Stimulated activated CD8-positive, alpha-beta memory T cell treated with anti-CD3 and anti-CD28 coated beads, Interleukin-15, amount 100 ng/mL, for 48 hours (primary cell): ENCODE measurements around the gene NAPSA.
"Not testable (repeated sequence)": the region's sequence is repeated elsewhere in the genome, so short reads cannot be mapped to it uniquely, and the experiment has no call there.

Experiments
- DNase-seq, 2 donors: peaks; one replicate each; pipeline ENCODE4 v3.0.0-alpha.2; 2020; ENCODE audit warnings: low read depth in 2 of 2

NAPSA gene

DNA sequence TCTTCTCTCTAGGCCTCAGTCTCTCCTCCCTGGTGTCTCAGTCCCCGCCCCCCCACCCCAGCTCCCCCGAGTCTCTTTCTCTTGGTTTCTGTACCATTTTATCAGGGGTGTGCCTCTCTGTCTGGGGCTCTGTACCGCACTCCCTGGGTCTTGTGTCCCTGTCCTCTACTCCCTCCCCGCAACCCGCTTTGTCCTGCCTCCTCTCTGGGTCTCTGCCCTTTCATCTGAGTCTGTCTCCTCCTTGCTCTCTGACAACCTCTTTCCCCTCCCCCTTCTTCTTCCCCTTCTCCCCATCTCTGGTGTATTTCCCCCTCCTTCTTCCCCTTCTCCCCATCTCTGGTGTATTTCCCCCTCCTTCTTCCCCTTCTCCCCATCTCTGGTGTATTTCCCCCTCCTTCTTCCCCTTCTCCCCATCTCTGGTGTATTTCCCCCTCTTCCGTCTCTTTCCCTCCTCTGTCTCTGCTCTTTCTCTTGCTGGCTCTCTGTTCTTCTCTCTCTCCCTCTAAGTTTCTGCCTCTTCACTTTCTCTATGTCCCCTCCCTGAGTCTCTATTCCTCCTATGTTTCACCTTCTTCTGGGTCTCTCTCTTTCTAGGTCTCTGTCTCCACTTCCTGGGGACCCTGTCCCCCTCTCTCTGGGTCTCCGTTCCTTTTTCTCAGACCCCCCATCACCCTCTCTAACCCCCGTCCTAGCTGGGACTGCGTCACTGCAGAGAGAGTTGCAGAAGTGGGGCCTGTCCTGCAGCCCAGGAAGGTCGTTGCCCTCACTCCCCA lies 34.0 kb downstream of the NAPSA start:
- DNase-seq, result no peak

DNA sequence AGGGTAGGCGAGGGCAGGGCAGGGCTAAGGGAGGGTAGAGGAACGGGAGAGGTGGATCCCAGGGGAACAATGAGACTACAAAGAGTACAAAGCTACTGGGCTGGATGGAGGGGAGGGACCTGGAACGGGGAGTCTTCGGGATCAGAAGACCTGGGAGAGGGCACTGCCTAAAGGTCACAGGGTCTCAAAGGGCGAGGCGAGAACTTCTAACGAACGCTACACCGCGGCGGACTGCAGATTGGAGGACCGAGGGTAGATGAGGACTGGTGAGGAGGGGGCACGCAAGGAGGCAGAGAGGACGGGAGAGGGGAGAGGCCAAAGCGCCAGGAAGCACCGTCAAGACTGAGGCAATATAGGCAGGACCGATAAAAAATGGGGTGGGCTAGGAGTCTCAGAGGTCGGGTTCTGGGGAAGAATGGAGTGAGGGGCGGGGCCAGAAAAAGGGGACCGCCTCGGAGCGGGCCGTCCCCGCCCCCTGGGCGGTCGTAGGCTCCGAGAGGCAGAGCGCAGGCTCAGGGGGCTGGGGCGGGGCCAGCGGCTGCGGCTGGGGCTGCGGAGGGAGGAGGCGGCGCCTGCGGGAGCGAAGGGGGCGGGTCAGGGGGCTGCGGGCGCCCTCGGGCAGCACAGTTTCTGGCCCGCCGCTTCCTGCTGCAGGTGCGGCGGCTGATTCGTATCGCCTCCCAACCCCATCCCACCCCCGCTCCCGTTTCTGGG lies 34.9 kb downstream of the NAPSA start:
- peak; percentile 81 to 88 for DNase-seq

DNA sequence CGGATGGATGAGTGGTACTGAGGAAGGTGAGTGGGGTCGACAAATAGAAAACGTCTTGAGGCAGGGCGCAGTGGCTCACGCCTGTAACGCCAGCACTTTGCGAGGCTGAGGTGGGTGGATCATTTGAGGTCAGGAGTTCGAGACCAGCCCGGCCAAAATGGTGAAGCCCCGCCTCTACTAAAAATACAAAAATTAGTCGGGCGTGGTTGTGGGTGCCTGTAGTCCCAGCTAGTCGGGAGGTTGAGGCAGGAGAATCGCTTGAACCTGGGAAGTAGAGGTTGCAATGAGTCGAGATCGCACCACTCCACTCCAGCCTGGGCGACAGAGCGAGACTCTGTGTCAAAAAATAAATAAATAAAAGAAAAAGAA lies 35.5 kb downstream of the NAPSA start:
- DNase-seq, result not testable (repeated sequence)

GRCh38 chr19:50329146-50329925 lies 36.1 kb downstream of the NAPSA start, which contains the start of gene KCNC3:
Gene KCNC3, minus strand, starts transcription at chr19:50329377. Its CDS starts 295 bp downstream, at chr19:50329082.
- peak; percentile 82 to 98 for DNase-seq

- DNase-seq, result no peak
These were observed 36.6 kb downstream of the NAPSA start for GRCh38 chr19:50328873-50329145.

DNA sequence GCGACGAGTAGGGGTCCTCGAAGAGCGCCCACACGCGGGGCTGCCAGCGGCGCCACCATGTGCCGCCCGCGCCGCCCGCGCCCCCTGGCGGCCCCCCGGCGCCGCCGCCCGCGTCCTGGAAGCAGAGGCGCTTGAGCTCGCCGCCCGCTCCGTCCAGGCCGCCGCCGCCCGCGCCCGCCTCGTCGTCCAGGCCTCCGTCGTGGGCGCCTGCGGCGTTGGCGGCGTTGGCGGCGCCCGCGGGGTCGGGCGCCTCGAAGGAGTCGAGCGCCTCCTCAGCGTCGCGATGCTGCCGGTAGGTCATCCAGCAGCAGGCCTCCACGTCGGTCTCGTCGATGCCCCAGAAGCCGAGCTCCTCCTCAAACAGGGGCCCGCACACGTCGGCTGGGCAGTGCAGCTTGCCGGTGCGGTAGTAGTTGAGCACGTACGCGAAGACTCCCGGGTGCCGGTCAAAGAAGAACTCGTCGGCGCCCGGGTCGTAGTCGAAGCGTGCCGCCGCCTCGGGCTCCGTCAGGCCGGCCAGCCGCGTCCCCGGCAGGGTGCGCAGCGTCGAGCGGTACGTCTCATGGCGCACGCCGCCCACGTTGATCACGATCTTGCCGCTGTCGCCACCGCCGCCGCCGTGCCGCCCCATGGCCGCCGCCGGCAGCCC lies 37.1 kb downstream of the NAPSA start:
- DNase-seq, result no peak

DNA sequence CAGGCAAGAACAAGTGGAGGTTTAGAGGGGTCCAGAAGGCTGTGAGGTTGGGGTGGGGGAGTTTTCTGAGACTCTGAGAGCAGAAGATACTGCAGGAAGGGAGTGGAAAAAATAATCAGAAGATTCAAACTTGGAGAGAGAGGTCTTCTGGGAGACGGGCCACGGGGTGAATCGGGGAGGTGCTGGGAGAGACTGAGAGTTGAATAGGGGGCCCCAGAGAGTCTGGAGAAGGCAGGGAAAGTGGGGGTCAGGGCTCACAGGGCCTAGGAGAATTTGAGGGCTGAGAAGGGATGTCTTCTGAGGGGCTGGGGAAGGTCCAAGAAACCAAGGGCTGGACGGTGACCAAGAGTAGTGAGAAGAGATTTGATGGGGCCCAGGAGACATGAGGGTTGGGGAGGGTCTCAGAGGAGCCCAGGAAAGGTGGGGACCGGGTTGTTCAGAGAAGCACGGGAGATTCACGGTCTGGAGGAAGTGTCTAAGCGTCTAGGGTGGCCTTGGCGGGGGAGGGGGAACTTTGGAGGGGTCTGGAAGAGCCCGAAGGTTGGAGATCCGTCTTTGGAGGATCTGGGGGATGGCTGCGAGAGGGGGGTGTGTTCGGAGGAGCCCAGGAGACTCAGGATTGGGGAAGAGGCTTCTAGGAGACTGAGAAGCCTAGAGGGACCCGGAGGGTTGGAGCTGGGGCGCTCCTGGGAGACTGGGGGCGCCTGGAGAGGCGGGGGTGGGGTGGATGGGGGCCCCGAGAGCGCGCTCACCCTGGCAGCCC lies 37.8 kb downstream of the NAPSA start:
- no peak for DNase-seq

DNA sequence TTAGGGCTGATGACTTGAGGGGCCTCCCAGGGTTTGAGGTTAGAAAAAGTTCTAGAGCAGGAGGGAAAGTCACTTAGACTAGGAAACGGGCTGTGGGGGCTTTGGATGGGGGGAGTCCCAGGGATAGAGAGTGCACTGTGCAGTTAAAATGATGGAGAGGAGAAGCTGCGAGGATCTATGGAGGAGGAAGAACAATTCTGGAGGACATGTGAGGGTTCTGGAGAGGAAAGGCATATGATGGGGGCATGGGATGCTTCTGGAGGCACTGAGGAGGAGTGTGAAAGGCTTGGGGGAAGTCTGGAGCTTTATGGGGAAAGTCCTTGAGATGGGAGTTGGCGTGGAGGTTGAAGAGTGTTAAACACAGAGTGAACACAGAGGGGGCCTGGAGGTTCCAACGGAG lies 38.4 kb downstream of the NAPSA start:
- DNase-seq, result no peak

DNA sequence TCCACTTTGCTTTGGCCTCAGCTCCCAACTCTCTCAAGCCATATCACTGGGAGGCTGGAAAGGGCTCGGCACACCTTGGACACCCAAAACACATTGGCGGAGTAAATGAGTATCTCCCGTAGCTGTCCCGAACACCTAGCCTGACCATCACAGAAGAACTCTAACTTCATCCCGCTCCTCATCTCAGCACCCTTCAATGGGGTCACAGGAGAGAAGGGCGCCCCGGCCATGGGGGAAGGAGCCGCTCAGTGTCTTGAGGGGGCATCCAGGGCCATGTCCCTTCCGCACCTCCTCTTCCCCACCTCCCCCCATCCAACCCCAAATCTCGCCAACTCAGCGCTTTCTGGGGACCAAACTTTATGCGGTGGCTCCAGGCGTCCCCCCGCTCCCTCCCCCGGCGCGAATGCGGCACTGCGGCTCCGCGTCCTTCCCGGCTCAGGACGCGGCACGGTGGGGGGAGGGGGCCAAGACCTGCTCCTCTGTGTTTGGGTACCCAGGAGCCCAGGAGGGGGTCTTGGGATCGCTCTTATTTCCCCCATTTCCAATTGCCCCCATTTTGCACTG lies 39.3 kb downstream of the NAPSA start:
- DNase-seq, result no peak

DNA sequence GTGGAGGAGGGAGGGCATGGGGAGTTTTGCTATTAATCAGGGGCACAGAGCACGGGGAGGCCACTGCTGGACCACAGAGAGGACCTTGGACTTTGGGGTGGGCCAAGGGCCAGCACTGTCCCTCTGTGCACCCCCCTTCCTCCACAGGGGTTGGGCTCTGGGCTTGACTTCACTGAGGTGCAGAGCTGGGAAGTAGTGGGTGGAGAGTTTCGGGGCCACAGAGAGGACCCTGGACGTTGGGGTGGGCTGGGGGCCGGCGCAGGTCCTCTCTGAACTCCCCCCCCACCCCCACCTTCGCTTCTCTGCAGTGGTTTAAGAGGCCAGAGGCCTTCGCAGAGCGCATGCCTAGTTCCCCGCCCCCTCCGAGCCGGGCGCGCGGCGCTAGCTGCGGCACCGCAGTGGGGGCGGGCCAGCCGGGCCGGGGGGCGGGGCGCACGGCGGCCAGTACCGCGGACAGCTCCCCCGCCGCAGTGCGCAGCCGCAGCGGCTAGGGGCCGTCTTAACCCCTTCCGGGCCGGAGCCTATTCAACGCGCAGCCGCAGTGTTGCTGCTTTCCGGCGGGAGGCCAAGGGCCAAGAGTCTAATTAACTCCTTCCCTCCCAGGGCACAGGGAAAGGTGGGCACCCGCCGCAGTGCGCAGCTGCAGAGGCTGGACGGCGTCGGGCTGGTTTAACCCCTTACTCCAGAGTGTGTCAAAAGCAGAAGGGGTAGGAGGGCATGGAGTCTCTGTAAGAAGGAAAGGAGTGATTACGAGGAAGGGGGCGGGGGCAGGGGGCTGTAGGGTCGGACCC lies 39.9 kb downstream of the NAPSA start:
- DNase-seq, result peak; percentile 69 to 78

DNA sequence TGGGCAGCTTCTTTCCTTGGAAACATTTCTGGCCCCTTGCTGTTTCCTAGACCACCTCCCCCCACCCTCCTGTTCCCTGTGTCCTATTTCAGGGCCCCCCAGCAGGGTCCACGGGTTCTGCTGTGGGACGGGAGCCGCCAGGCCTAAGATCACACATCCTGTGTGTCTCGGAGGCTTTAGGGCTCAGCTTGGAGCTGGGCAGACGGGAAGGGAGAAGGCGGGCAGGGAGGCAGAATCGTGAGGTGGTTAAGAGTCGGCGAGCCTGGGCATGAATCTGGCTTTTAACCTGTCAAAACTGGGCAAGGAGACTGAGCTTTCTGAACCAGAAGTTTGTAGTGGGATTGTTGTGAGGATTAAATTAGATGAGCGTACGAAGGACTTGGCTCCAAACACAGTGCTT lies 41.1 kb downstream of the NAPSA start:
- DNase-seq, result no peak

GRCh38 chr19:50323782-50324133 lies 41.7 kb downstream of the NAPSA start:
- no peak for DNase-seq

GRCh38 chr19:50322931-50323781 lies 42.3 kb downstream of the NAPSA start:
- DNase-seq, result no peak

GRCh38 chr19:50322234-50322633 lies 43.2 kb downstream of the NAPSA start:
- no peak for DNase-seq

DNA sequence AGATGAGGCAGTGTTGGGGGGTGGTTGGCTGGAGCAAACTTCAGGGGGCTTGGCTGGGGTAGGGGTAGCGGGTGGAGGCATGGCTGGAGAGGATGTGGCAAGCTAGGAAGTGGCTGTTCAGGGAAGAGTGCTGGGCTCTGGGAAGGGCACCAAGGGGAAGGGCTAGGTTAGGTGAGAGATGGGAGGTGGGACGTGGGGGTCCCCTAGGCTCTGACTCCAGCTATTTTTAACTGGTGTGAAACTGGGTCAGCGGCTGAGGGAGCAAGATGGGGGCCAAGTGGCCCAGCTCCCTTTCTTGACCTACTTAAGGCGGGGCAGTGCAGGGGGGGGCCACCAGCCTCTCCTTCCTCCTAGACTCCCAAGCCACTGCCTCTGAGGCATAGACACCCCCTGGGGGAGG lies 43.6 kb downstream of the NAPSA start:
- no peak for DNase-seq

GRCh38 chr19:50320596-50320995 lies 44.8 kb downstream of the NAPSA start:
- DNase-seq, result no peak

GRCh38 chr19:50320051-50320450 lies 45.4 kb downstream of the NAPSA start:
- DNase-seq, result no peak

- DNase-seq, result no peak
These were observed 46.3 kb downstream of the NAPSA start for GRCh38 chr19:50319156-50319555.

DNA sequence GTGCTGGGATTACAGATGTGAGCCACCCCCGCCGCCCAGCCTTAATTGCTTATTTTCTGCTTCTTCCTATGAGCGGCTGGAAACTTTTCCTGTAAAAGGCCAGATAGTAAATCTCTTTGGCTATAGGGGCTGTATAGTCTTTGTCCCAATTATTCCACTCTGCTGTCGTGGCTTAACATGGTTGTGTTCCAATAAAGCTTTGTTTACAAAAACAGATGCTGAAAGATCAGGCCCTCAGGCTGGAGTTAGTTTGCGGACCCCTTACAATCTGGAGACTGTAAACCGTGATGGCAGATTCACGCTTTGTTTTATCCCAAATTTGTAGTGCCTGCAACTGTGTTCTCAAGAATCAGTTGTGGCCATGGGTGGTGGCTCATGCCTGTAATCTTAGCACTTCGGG lies 47.0 kb downstream of the NAPSA start:
- no peak for DNase-seq

DNA sequence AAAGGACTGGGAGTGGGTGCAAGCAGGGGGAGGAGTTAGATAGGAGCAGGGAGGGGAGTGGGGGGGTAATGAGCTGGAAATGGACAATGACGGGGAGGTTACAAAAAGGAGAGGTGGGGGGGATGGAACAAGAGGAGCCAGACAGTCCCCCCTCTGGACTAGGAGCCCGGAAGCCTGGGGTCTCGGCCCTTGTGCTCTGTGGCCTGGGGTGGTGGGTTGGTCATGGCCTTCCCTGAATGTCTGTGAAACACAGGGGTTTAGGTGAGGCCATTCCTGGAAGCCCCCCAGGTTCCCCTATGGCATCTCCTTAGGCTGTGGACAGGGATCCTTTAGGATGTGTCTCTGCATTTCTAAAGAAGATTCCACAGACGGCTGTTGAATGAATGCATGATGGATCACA lies 48.3 kb downstream of the NAPSA start:
- DNase-seq, result no peak
